Mesendoderm (in vitro differentiated cells): ENCODE results near the gene PAM.

Source experiments
- DNase-seq: peaks from one replicate; pipeline ENCODE4 v3.0.0; 2013
- H2AK5ac ChIP-seq: 2 replicates; pipeline ENCODE4 v1.6.1; 2013; ENCODE audit warnings: low read length, inconsistent platforms
- H2BK120ac ChIP-seq: 2 replicates; pipeline ENCODE4 v1.6.1; 2013; ENCODE audit warnings: low read depth, mild to moderate bottlenecking, low read length, moderate library complexity, mixed read lengths
- H2BK15ac ChIP-seq: replicated peaks from 2 replicates; pipeline ENCODE4 v1.6.1; 2013; ENCODE audit warnings: low read depth, mild to moderate bottlenecking, moderate library complexity
- H2BK5ac ChIP-seq: 2 replicates; pipeline ENCODE4 v1.6.1; 2013; ENCODE audit warnings: low read length, inconsistent platforms
- H3K18ac ChIP-seq: 2 replicates; pipeline ENCODE4 v1.6.1; 2013; ENCODE audit warnings: mild to moderate bottlenecking, low read length, mixed read lengths
- H3K23ac ChIP-seq: one replicate; pipeline ENCODE4 v1.6.1; 2013; ENCODE audit warnings: low read length
- H3K27ac ChIP-seq: 2 replicates; pipeline ENCODE4 v1.5.1; 2013; ENCODE audit warnings: low read depth, mild to moderate bottlenecking, inconsistent platforms, low read length, moderate library complexity
- H3K27me3 ChIP-seq: 2 replicates; pipeline ENCODE4 v1.6.1; 2013; ENCODE audit warnings: low read length, control low read depth, mild to moderate bottlenecking, inconsistent platforms; ENCODE audit not compliant: insufficient read depth, poor library complexity
- H3K36me3 ChIP-seq: 2 replicates; pipeline ENCODE4 v1.6.1; 2013; ENCODE audit warnings: low read length, inconsistent platforms; ENCODE audit not compliant: control insufficient read depth, insufficient read depth
- H3K4ac ChIP-seq: one replicate; pipeline ENCODE4 v1.6.1; 2013; ENCODE audit warnings: low read depth, mild to moderate bottlenecking, low read length, moderate library complexity
- H3K4me1 ChIP-seq: 2 replicates; pipeline ENCODE4 v1.6.1; 2013; ENCODE audit warnings: low read depth, low read length, inconsistent platforms; ENCODE audit not compliant: control insufficient read depth
- H3K4me2 ChIP-seq: 2 replicates; pipeline ENCODE4 v1.6.1; 2013; ENCODE audit warnings: low read length
- H3K4me3 ChIP-seq: 2 replicates; pipeline ENCODE4 v1.5.1; 2013; ENCODE audit warnings: mild to moderate bottlenecking, low read length
- H3K56ac ChIP-seq: one replicate; pipeline ENCODE4 v1.6.1; 2013; ENCODE audit warnings: low read length
- H3K79me1 ChIP-seq: 2 replicates; pipeline ENCODE4 v1.6.1; 2013; ENCODE audit warnings: low read length, inconsistent platforms
- H3K79me2 ChIP-seq: 2 replicates; pipeline ENCODE4 v1.6.1; 2013; ENCODE audit warnings: mild to moderate bottlenecking, low read length; ENCODE audit not compliant: control insufficient read depth, insufficient read depth
- H3K9ac ChIP-seq: 2 replicates; pipeline ENCODE4 v1.6.1; 2013; ENCODE audit warnings: low read length, inconsistent platforms
- H4K5ac ChIP-seq: one replicate; pipeline ENCODE4 v1.6.1; 2013; ENCODE audit warnings: low read length
- H4K8ac ChIP-seq: one replicate; pipeline ENCODE4 v1.6.1; 2013; ENCODE audit warnings: low read depth, mild to moderate bottlenecking, control low read depth, low read length, moderate library complexity
- WGBS: extraction: QIAGEN DNeasy Blood & Tissue Kit; methylation state at CpG from one replicate; pipeline ENCODE4 v1.1.7; 2013; ENCODE audit warnings: low lambda C conversion rate, missing lambda C conversion rate; ENCODE audit not compliant: insufficient coverage; ENCODE audit errors: extremely low coverage; 5-methylcytosine and 5-hydroxymethylcytosine counted together

The PAM gene

DNA sequence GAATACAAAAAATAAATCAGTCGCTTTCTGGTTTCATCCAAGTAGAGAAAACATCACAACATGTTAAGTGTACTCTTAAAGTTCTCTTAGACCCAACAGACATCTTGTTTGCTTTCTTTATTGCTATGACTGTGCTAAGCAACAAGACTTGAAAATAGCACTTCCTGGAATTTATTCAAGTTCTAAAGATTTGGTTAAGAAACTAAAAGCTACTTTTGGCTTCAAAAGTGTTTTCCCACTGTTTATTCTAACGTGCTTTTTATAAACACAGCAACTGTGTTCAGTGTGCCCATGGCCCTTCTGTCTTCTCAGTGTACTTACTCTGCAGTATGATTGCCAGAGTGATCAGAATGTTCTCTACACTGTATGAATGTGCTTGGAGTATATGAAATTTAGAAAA lies 255.1 kb downstream of the PAM start:
- no peak overlapping the region for H3K4ac ChIP-seq
- H3K18ac ChIP-seq: no peak overlapping the region
- no peak overlapping the region for H2BK15ac ChIP-seq
- no peak for DNase-seq
- peaks cover 1% of the 10 kb centered on the region for H3K4me1 ChIP-seq
- no peak overlapping the region for H3K4me3 ChIP-seq
- no peak overlapping the region for H2BK5ac ChIP-seq
- H2AK5ac ChIP-seq: no peak overlapping the region
- H3K9ac ChIP-seq: no peak overlapping the region
- H4K5ac ChIP-seq: no peak overlapping the region
- no peaks in the 10 kb centered on the region for H3K79me2 ChIP-seq
- no CpG with 5 or more reads among the region's 2 CpGs for WGBS
- no peak overlapping the region for H3K27ac ChIP-seq
- no peak overlapping the region for H4K8ac ChIP-seq
- no peaks in the 10 kb centered on the region for H3K36me3 ChIP-seq
- no peaks in the 10 kb centered on the region for H3K27me3 ChIP-seq
- H2BK120ac ChIP-seq: no peak overlapping the region
- no peaks in the 10 kb centered on the region for H3K79me1 ChIP-seq
- no peak overlapping the region for H3K4me2 ChIP-seq
- no peak overlapping the region for H3K56ac ChIP-seq
- H3K23ac ChIP-seq: no peak overlapping the region

DNA sequence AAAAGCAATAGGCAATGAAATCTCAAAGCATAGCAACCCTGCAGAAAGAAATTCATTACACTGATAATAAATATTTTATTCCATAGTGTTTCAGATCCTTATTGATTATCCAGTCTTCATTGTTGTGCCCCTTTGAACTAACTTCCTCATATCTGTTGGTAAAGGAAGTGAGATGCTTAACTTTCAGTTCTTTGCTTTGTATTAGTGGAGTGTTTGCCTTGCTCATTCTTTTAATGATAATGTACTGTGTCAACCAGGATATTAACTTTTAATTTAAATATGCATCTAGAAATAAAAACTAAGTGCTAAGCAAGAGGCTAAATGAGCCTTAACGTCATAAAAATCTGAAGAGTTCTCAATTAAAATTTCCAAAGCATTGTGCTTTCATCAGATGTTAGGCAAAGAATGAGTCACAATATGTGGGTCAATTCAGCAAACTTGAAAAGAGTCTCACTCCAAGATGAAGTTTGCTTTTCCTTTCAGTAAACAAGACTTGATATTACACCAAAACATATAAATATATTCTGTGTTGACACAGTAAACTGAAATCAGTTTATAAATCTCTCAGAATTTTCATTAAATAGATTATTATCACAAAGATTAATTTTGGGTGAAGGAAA lies 258.9 kb downstream of the PAM start:
- H4K5ac ChIP-seq: no peak overlapping the region
- H4K8ac ChIP-seq: no peak overlapping the region
- H3K56ac ChIP-seq: no peak overlapping the region
- no peak overlapping the region for H3K27ac ChIP-seq
- H3K4me1 ChIP-seq: no peaks in the 10 kb centered on the region
- H2BK15ac ChIP-seq: no peak overlapping the region
- WGBS: no CpG with 5 or more reads among the region's 1 CpG
- H3K4ac ChIP-seq: no peak overlapping the region
- no peak overlapping the region for H2AK5ac ChIP-seq
- no peaks in the 10 kb centered on the region for H3K27me3 ChIP-seq
- H3K4me2 ChIP-seq: no peak overlapping the region
- no peaks in the 10 kb centered on the region for H3K79me1 ChIP-seq
- no peaks in the 10 kb centered on the region for H3K36me3 ChIP-seq
- H3K23ac ChIP-seq: no peak overlapping the region
- H2BK120ac ChIP-seq: no peak overlapping the region
- no peak overlapping the region for H3K18ac ChIP-seq
- no peaks in the 10 kb centered on the region for H3K79me2 ChIP-seq
- no peak overlapping the region for H3K9ac ChIP-seq
- H2BK5ac ChIP-seq: no peak overlapping the region
- no peak overlapping the region for H3K4me3 ChIP-seq
- no peak for DNase-seq

DNA sequence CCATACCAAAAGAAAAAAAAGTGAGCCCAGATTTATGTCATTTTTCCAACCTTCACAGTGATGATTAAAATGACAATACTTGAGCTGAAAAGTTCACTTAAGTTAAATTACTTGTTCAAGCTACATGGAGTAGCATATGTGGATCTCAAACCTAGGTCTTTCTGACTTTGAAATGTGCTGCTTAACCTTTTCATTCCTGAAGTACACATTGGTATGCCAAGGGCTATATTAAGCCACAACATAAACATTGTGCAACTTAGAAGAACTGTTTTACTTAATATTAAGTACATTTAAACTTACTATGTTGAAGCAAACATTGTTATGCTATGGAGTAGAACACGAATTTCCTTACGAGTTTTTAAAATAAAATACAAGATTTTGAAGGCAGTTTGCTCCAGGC lies 259.9 kb downstream of the PAM start:
- WGBS: no CpG with 5 or more reads among the region's 2 CpGs
- DNase-seq: no peak
- Histone ChIP-seq H3K36me3 (no peaks in the 10 kb centered on the region), H3K56ac (no peak overlapping the region), H3K27me3 (no peaks in the 10 kb centered on the region), H3K79me2 (no peaks in the 10 kb centered on the region), H4K5ac (no peak overlapping the region), H4K8ac (no peak overlapping the region), H3K18ac (no peak overlapping the region), H2AK5ac (no peak overlapping the region), H3K79me1 (no peaks in the 10 kb centered on the region), H2BK15ac (no peak overlapping the region), H3K4me1 (no peaks in the 10 kb centered on the region), H3K4ac (no peak overlapping the region), H3K4me3 (no peak overlapping the region), H2BK120ac (no peak overlapping the region), H2BK5ac (no peak overlapping the region), H3K27ac (no peak overlapping the region), H3K23ac (no peak overlapping the region), H3K4me2 (no peak overlapping the region), H3K9ac (no peak overlapping the region)

DNA sequence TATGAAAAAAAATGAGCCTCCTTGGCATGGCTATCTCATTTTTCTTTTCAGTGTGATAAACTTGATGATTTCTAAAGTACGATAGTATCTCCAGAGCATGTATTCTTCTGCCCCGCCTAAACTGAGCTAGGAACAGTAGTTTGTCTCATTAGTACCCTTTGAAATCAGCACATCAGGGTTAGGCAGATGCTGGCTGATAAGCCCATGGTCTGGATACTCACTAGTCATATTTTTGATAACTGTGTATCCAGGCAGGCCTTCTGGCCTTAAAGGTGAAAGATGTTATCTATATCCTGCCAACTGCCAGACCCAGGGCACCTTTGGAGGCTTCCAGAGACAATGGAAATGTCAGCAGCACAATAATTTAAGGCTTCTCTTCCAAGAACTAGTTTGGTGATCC lies 261.1 kb downstream of the PAM start:
- H3K4me2 ChIP-seq: no peak overlapping the region
- no peak overlapping the region for H3K27ac ChIP-seq
- H4K8ac ChIP-seq: no peak overlapping the region
- H3K79me1 ChIP-seq: no peaks in the 10 kb centered on the region
- no peak overlapping the region for H3K56ac ChIP-seq
- no peak overlapping the region for H3K23ac ChIP-seq
- H3K27me3 ChIP-seq: no peaks in the 10 kb centered on the region
- H2BK120ac ChIP-seq: no peak overlapping the region
- no peak overlapping the region for H2BK5ac ChIP-seq
- no peak for DNase-seq
- H2AK5ac ChIP-seq: no peak overlapping the region
- no peak overlapping the region for H3K18ac ChIP-seq
- no peaks in the 10 kb centered on the region for H3K4me1 ChIP-seq
- no peaks in the 10 kb centered on the region for H3K79me2 ChIP-seq
- H3K4me3 ChIP-seq: no peak overlapping the region
- H4K5ac ChIP-seq: no peak overlapping the region
- no peak overlapping the region for H3K4ac ChIP-seq
- no peak overlapping the region for H2BK15ac ChIP-seq
- H3K9ac ChIP-seq: no peak overlapping the region
- no CpG with 5 or more reads among the region's 2 CpGs for WGBS
- H3K36me3 ChIP-seq: no peaks in the 10 kb centered on the region

DNA sequence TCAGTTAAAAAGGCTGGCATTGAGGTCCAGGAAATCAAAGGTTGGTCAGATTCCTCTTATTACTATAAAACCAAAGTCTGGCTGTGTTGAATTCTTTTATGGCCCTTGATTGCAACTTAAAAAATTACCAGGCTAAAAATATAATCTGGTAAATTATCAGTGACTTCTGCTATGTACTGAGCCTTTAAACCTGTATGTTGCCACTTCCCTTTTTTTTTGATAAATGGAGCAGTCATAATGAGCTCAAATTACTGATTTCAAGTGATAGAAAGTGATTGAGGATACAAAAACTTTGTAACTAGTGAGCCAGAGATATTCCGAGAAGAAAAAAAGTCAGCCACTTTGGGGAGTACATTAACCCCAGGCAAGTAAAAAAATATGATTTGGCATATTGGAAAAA lies 264.7 kb downstream of the PAM start:
- H3K27ac ChIP-seq: no peak overlapping the region
- DNase-seq: no peak
- H2BK15ac ChIP-seq: no peak overlapping the region
- H3K27me3 ChIP-seq: no peaks in the 10 kb centered on the region
- no peak overlapping the region for H3K18ac ChIP-seq
- no peak overlapping the region for H3K23ac ChIP-seq
- H3K79me2 ChIP-seq: no peaks in the 10 kb centered on the region
- no peak overlapping the region for H2BK120ac ChIP-seq
- no peak overlapping the region for H2AK5ac ChIP-seq
- H2BK5ac ChIP-seq: no peak overlapping the region
- no peak overlapping the region for H3K4me2 ChIP-seq
- no peaks in the 10 kb centered on the region for H3K4me1 ChIP-seq
- H3K4me3 ChIP-seq: no peak overlapping the region
- H3K36me3 ChIP-seq: no peaks in the 10 kb centered on the region
- H3K9ac ChIP-seq: no peak overlapping the region
- H3K4ac ChIP-seq: no peak overlapping the region
- WGBS: no CpG with 5 or more reads among the region's 1 CpG
- H3K79me1 ChIP-seq: no peaks in the 10 kb centered on the region
- no peak overlapping the region for H3K56ac ChIP-seq
- no peak overlapping the region for H4K5ac ChIP-seq
- H4K8ac ChIP-seq: no peak overlapping the region

DNA sequence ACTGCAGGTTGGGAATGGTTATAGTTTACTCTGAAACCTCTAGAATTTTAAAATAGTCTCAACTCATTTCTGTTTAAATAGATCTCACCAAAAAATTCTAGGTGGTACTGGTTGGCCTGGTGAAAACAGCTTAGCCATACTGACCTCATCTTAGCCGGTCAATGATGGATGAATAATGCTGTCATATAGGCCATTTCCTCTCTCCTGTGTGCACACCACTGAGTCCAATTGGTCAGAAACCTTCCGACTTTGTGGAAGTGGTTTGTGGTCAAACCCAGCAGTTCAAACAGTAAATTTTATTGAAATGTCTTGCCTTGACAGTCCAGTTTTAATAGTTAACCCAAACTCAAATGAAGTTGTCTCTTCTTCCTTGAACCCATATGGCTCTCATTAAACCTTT lies 266.2 kb downstream of the PAM start:
- H3K79me2 ChIP-seq: no peaks in the 10 kb centered on the region
- no peak overlapping the region for H3K4me3 ChIP-seq
- H3K4ac ChIP-seq: no peak overlapping the region
- H3K36me3 ChIP-seq: no peaks in the 10 kb centered on the region
- H4K5ac ChIP-seq: no peak overlapping the region
- no peak overlapping the region for H3K18ac ChIP-seq
- H3K27ac ChIP-seq: no peak overlapping the region
- H3K56ac ChIP-seq: no peak overlapping the region
- no peak overlapping the region for H2AK5ac ChIP-seq
- H3K4me2 ChIP-seq: no peak overlapping the region
- H2BK5ac ChIP-seq: no peak overlapping the region
- no peak overlapping the region for H3K23ac ChIP-seq
- H2BK15ac ChIP-seq: no peak overlapping the region
- H3K9ac ChIP-seq: no peak overlapping the region
- H3K4me1 ChIP-seq: no peaks in the 10 kb centered on the region
- H3K79me1 ChIP-seq: no peaks in the 10 kb centered on the region
- no CpG with 5 or more reads among the region's 2 CpGs for WGBS
- no peak overlapping the region for H4K8ac ChIP-seq
- no peak overlapping the region for H2BK120ac ChIP-seq
- DNase-seq: no peak
- no peaks in the 10 kb centered on the region for H3K27me3 ChIP-seq
